SKM-1 (cell line): ENCODE measurements around the gene CORIN.

Experiments used
- DNase-seq: peaks from one replicate; lab custom pipeline; 2025; ENCODE audit not compliant: unreplicated experiment; lab: John Stamatoyannopoulos, UW

The CORIN gene

GRCh38 chr4:47646372-47646771 is 191.5 kb downstream of the CORIN start:
- DNase-seq: no peak

GRCh38 chr4:47643845-47644244 is 194.0 kb downstream of the CORIN start:
- DNase-seq: no peak

DNA sequence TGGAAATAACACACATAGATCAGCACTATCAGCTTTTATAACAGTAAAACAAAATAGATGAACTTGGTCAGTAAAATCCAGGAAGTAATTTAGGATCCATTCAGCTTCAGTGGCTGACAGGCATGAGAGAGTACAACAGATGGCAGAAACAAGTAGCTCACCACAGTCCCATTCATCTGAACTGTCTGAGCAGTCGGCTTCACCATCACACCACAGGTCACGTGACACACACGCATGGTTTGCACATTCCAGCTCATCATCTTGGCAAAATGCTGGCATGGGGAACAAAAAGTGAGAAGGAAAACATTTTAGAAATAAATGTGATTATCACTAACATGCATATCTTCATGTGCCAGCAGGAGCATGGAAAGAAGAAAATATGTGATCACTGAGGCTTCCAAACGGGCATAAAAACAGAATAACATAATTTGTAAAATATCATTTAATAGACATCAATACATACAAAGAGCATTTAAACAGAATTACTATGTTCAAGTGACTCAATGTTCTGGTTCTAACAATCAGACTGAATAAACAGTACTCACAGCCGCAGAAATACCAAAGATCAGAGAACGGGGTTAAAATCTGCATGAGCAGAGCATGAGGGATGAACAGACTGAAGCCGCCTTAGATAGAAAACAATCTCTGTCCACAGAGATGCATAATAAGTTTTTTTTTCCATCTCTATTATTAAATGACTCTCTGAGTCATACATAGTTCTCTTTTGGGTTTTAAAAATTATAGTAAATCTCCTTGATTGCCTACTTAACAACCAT is 194.7 kb downstream of the CORIN start:
- DNase-seq: no peak

- no peak for DNase-seq
Observed at GRCh38 chr4:47642191-47642830, 195.6 kb downstream of the CORIN start.

DNA sequence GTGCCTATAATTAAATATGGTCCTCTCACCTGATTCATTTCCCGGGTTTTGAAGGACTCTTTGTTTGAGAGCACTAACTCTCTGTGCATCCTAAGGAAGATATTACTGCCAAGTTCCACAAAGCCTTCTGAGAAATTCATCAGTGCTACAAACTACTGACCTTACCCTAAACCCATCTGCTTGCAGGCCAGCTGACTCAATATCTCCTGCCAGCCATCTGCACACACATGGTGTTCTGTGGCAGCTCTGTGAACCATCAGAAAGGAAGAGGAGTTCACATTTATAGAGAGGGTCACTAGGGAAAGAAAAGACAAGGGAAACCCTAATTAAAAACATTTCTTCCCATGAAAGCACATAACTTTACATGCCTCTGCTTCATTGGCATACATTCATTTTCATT is 196.1 kb downstream of the CORIN start:
- DNase-seq: no peak

DNA sequence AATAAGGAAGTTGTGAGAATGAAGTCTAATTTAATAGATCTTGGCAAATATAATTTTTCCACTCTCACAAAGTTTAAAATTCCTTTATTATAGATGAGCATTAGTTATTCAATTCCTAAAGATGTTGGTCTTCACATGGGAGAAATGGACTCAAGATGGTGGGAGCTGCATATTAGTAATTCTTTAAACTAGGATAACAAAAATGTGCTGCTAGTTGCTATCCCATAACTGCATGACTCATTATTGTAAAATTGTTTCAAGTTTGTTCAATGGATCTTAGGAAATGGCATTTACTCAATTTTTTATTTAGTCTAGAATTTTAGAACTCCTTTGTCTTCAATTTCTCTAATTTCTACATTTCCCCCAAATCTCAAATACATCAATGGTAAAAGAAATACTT is 197.0 kb downstream of the CORIN start:
- no peak for DNase-seq

DNA sequence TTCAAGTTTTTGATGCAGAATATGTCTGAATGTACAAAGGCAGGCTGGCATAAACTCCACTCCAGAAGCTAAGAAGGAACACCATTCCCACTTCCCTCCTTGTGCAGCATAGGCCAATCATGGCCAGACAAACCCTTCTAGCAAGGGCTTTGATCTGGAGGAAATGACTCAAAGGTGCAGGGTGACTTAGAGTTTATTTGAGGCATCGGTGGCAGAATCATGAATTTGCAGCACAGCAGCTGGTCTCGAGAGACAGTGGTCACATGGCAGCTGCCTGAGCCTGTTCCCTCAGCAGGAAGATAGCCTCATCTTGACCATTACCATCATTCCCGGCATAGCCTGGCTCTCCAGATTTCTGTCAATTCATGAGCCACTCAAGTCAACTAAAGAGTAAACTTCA is 198.3 kb downstream of the CORIN start:
- no peak for DNase-seq

GRCh38 chr4:47631161-47631560 is 206.7 kb downstream of the CORIN start:
- no peak for DNase-seq

GRCh38 chr4:47624031-47624441 is 213.8 kb downstream of the CORIN start:
- no peak for DNase-seq

GRCh38 chr4:47621181-47621580 is 216.7 kb downstream of the CORIN start:
- no peak for DNase-seq

GRCh38 chr4:47619691-47620090 is 218.2 kb downstream of the CORIN start:
- no peak for DNase-seq

- no peak for DNase-seq
Observed at GRCh38 chr4:47617607-47618006, 220.3 kb downstream of the CORIN start.

DNA sequence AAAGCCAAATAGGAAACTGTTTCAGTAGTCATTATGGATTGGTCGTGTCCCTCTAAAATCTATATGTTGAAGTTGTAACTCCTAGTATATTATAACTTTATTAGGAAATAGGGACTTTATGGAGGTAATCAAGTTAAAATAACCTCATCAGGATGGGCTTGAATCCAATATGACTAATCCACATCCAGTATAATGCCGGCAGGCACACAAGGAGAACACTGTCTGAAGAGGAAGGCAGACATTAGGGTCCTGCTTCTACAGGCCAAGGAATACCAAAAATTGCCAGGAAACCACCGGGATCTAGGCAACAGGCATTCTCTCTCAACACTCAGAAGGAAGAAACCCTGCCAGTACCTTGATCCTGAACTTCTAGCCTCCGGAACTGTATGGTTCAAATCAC is 222.5 kb downstream of the CORIN start:
- no peak for DNase-seq

GRCh38 chr4:47612116-47613023 is 225.5 kb downstream of the CORIN start:
- no peak for DNase-seq

GRCh38 chr4:47606482-47606881 is 231.4 kb downstream of the CORIN start:
- DNase-seq: no peak

DNA sequence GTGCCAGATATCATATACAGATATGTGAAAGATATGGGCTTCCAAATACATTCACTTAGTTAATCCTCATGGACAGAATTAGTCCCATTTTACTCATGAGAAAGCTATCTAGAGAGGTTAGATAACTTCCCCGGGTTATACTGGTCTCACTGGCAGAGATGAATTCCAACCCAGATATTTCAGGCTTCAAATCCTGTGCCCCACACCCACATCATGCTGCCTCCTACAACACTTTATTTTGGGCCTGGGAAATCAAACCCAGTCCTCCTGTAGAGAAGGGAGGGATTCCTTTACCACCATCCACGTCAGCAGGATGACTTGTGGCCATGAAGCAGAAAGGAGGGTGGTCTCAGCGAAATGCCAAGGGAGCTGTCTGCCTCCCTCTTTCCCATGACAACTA is 239.0 kb downstream of the CORIN start:
- DNase-seq: no peak

DNA sequence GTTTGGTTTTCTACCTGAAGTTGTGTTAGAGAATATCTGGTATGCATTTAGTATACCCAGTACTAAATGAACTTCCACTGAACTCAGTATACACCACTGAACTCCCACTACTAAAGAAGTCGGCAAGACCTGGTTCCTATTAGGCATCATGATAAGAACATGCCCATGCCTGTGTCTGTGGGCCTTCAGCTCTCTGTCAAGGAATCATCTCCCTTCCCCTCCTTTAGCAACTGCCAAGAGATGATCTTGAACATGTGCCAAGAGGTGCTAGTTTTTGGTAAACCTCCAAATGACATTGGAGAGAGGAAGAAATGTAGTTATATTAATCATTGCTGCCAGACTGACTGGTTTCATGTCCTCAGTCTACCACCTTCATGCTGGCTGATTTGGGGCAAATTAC is 239.5 kb downstream of the CORIN start:
- DNase-seq: no peak

DNA sequence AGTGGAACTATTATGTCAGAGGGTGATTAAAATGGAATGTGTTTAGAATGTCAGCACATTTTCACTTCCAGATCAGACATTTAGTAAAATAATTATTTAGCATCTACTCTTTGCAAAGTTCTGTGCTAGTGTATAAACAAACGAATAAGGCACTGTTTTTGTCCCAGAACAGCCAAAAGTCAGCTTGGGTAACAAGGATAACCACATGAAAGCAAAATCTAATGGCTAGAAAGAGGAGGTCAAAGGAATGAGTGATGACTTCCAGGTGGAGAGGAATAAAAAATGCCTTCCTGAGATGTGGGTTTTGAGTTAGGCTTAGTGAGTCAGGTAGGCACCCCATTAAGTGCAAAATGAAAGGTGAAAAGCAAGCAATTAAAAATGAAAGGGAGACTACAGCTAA is 240.2 kb downstream of the CORIN start:
- no peak for DNase-seq

- no peak for DNase-seq
Observed at GRCh38 chr4:47590325-47590724, 247.5 kb downstream of the CORIN start.

DNA sequence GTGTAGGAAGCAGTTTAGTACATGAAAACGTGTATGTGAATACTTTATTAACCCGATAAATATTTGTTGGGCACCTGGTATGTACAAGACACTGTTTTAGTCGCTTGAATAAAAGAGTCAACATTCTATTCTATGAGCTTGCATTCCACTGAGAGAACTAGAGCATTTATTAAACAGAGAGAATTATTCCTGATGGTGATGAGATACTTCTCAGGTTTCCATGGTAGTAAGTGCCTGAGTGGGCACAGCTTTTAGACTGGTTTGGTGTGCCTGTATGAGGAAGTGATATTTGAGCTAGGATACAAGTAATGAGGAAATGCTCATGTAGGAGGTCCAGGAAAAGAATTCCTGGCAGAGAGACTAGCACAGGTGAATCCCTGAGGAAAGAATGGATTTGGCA is 258.6 kb downstream of the CORIN start:
- no peak for DNase-seq

DNA sequence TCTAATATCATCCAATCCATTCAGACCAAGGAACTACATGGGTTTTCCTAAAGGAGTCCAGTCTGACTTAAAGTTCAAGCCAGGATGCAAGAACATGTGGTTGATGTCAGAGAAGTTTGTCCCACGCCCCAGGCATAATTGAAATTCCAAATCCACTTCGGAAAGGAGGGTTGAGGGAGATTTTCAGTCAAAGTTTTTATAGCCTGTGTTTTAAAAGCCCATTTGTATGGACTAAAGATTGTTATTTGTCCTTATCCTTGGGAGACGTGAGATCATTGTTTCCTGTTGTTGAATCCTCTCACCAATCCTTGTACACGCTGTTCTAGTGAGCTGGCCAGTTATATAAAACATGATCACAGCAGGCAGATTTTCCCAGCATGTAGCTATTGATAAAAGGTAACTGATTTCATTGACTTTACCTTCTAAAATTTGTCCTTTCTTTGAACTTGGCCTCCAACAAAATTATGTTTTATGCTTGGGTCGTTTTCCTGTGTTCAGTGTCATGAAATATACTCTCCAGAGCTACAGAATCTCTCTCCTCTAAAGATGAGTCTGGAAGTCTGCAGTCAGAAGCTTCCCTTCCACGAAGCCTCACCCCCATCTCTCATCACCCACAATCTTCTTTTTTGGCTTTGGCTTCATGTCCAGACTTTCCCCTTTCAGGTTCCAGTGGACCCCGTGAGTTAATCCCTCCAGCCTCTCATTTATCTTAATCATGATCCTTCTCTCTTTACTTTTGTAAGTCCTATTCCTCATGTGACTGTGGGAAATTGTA is 259.9 kb downstream of the CORIN start:
- DNase-seq: no peak
